ENCODE measurements around the gene MMP21. TPM values are rescaled to one million over a fixed set of nuclear protein-coding genes. Genes with fewer than 3 reads are reported as not detected.

MMP21 gene
- total RNA-seq, 1 experiment from 2014 or later = not detected

- DNase-seq (ENCODE audit: low spot score) = no peak
Observed at GRCh38 chr10:125765835-125766234, 9.8 kb downstream of the MMP21 start.

DNA sequence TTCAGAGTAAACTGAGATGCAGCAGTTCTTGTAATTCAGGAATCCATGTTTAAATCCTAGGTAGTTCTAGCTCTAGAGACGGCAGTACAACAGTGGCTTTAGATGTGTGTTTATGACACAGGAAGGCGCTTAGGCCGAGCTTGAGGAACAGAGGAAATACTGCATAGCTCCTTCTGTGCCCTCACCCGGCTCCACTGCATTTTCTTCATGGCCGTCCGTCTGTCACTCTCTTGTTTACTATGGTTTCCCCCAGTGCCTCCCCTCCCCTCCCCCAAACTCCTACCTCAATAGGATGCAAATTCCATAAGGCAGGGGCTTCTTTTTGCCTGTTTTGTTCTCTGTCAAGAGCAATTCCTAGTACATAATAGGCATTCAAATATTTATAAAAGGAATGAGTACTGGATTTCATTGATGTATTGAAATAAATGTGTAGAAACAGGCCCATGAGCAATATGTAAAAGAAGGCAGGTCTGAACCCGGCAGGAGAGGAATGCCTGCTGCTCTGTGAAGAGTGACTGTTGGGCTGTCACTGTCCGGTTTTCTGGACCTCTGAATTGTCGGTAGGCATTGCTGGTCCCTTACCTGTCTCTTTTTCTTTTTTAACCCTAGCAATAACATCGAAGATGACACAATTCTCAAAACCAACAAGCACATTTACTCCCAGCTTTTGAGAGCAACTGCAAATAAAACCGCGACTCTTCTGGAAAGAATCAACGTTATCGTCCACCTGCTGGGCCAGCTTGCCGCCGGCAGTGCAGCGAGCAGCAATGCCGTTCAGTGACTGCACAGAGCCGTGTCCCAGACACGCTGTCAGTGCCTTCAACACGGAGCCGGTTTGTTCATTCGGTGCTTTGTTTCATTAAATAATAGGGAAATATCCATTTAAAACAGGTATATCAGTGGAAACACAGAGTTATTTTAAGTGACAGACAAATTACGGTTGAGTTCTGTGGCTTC, 12.7 kb downstream of the MMP21 start:
- DNase-seq (ENCODE audit: low spot score) = no peak

DNA sequence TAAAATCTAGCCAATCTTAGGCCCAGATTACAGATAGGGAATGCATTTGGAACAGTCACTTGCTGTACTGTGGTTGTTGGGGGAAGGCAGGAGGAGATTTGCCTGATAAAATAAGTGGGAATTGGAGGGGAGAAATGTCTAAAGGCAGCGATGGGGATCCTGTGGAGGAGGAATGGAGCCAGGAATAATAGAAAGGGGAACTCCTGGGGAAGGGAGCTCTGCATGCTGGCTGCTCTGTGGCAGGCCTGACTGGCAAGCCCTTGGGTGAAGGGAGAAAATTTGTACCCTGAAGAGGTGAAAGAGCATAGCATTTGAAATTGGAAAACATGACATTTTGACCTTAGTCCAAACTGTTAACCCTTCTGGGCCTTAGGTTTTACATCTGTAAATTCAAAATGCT, 13.7 kb downstream of the MMP21 start:
- no peak for DNase-seq (ENCODE audit: low spot score)

DNA sequence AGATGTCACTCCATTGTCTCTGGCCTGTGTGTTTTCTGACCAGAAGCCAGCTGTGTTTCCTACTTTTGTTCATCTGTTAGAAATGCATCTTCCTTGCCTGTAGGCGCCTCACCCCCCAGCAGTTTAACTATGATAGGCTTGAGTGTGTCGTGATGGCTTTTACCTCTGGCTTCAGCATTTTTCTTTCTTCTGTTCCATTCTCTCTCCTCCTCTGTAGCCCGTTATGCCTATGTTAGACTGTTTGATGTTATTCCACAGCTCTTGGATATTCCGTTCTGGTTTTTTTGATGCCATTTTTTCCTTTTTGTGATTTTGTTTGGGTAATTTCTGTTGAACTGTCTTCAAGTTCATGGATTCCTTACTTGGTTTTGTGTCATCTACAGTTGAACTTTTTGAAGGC, 17.9 kb downstream of the MMP21 start:
- DNase-seq (ENCODE audit: low spot score) = no peak

- DNase-seq (ENCODE audit: low spot score) = no peak
Observed at GRCh38 chr10:125756853-125757487, 18.7 kb downstream of the MMP21 start.

DNA sequence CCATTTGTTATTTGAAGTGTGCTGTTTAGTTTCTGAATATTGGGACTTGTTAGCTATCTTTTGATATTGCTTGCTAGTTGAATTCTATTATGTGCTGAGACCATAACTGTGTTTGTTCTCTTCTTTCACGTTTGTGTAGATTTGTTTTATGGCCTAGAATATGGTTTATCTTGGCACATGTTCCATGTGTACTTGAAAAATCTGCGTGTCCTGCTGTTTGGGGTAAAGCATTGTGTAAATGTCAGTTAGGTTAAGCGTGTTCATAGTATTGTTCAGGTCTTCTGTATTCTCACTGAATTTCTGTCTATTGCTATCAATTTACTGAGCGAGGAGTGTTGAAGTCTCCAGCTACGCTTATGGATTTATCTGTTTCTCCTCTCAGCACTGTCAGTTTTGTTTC, 19.4 kb downstream of the MMP21 start:
- no peak for DNase-seq (ENCODE audit: low spot score)

DNA sequence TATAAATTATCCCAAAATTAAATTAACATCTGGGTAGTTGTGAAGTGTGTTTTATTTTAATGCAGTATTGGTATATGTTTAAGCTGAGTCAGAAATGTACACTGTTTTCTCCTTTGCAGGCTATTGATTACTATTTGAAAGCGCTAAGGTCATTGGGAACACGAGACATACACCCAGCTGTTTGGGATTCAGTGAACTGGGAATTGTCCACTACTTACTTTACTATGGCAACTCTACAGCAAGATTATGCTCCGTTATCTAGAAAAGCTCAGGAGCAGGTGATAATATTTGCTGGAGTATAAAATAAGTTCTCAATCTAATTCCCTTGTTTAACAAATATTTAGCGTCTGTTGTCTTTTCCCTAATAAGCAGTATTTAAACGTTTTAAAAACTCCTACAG, 28.2 kb downstream of the MMP21 start:
- DNase-seq (ENCODE audit: low spot score) = no peak

DNA sequence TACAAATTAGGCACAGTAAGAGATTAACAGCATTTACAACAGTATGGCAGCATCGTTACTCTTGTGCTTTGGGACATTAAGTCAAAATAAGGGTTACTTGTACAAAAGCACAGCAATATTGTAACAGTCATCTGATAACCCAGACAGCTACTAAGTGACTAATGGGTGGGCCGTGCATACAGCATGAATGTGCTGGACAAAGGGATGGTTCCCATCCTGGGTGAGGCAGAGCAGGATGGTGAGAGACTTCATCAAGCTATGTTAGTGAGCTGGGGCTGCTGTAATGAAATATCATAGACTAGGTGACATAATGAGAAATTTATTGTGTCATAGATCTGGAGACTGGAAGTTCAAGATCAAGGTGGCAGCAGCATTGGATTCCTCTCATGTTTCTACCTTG, 30.7 kb downstream of the MMP21 start:
- DNase-seq (ENCODE audit: low spot score) = no peak

- DNase-seq (ENCODE audit: low spot score) = no peak
Observed at GRCh38 chr10:125742465-125742864, 33.2 kb downstream of the MMP21 start.

GRCh38 chr10:125739994-125740679, 35.5 kb downstream of the MMP21 start:
- DNase-seq (ENCODE audit: low spot score) = no peak

- DNase-seq (ENCODE audit: low spot score) = no peak
Observed at GRCh38 chr10:125738206-125738605, 37.4 kb downstream of the MMP21 start.

- DNase-seq (ENCODE audit: low spot score) = no peak
Observed at GRCh38 chr10:125734823-125735222, 40.8 kb downstream of the MMP21 start.

DNA sequence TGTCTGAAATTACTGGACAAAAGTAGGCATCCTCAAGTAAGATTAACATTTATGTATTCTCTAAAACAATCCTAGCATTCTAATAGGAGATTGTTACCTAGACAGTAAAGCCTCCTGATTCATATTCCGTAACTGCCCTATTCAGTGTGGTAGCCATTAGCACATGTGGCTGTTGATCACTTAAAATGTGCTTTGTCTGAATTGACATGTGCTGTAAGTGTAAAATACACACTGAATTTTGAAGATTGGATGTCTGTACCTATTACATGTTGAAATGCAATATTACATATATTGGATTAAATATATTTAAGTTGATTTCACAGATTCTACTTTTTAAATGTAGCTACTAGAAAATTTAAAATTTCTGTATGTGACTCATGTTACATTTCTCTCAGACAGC, 41.5 kb downstream of the MMP21 start:
- DNase-seq (ENCODE audit: low spot score) = no peak

DNA sequence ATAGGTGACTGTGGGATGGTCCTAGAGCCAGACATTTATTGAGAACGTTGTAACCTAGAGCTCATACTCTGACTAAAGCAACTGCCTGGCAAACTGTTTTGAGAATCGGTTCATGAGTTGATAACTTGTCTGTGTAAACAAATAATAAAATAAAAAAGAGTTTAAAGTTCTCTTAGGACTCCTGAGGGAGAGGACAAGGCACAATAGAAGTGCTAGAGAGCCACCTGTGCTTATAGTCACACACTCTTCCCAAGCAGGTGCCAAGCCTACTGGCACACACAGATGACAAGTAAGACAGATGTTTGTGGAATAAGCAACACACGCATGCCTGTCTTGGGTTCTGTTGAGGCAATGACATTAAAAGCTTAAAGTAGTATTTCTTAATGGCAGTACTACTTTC, 48.2 kb downstream of the MMP21 start:
- DNase-seq (ENCODE audit: low spot score) = no peak

DNA sequence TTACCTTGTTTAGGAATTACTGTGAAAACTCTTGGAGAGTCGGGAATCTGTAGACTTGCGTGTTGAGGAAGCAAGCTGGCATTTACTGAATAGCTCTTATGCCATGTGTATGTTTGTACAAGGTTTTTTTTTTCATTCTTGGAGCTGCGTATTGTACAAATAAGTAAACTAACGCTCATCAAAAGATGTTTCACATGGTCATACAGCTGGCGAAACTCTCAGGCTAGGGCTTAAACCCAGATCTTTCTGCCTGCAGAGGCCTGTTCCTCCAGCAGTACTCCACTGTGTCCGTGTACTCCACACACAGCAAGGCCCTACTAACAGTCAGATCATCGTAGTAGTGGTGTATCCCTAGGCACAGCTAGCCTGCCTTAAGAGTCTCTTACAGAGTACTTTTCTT, 48.7 kb downstream of the MMP21 start:
- DNase-seq (ENCODE audit: low spot score) = no peak

- no peak for DNase-seq (ENCODE audit: low spot score)
Observed at GRCh38 chr10:125722811-125723210, 52.8 kb downstream of the MMP21 start.

- no peak for DNase-seq (ENCODE audit: low spot score)
Observed at GRCh38 chr10:125721035-125721434, 54.6 kb downstream of the MMP21 start.

DNA sequence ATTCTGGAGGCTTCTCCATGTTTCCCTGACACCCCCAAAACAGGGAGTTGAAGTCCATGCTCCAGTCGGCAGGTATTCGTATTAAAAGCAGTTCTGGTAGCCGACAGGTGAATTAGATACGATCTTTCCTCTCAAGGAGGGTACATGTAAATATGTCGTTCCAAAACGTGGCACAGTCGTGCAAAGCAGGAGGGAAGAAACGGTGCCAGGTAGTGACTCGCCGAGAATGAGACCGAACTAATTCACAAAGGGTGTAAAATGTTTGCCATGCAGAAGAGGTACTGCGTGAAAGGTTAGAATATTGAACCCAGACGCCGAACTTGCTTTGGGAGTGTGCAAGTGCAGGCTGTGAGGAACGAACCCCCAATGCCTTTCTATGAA, 55.6 kb downstream of the MMP21 start:
- no peak for DNase-seq (ENCODE audit: low spot score)

DNA sequence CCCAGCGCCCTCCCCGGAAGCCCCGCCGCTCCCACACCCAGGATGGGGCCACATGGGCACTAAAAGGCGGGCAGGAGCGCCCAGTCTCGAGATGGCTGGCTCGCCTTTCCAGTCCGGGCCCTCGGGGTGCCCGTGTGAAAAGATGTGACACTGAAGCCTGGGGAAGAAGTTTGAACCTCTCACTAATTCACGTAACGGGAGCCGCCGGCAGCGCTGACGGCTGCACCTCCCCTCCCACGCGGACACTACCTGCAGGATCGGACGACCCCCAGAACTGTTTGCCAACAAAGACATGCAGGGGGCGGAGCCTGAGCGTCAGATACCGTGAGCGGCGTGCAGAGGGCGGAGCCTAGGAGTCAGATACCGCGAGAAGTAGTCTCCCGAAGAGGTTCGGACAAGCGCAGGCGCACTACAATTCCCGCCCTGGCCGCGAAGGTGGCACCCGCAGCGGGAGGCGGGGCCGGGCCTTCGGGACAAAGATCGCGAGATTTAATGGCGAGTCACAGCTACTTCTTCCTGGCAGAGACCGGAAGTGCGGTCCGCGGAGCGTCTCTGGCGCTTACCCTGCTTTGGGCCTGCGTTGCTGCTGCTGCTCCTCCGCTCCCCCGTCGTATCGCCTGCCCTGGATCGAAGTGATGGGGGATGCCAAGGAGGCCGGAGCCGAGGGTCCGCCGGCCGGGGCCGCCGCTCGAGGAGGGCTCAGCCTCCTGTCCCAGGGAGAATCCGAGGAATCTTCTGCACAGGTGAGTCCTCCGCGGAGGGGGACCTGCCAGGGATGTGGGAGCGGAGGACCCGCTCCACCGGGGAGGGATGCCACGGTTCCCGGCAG, 56.2 kb downstream of the MMP21 start, which contains the start of gene EDRF1:
TSS of gene EDRF1 (plus strand) at position 537 of the 829 bp plus-strand sequence. CDS start at position 636, 99 bp downstream.
- DNase-seq (ENCODE audit: low spot score) = peak; percentile 98
